Smooth muscle cell (in vitro differentiated cells): ENCODE data around the gene RPH3AL. TPM values are rescaled to one million over a fixed set of nuclear protein-coding genes. Genes with fewer than 3 reads are reported as not detected.
"Not testable (repeated sequence)": the region's sequence is repeated elsewhere in the genome, so short reads cannot be mapped to it uniquely, and the experiment has no call there.

Experiments used
- DNase-seq: peaks from one replicate; lab custom pipeline; 2025; ENCODE audit not compliant: unreplicated experiment; lab: John Stamatoyannopoulos, UW
- H2AFZ ChIP-seq: fragments of 200-600 bp; sonication (generic); 2 replicates; pipeline ENCODE4 v1.6.0; 2016; ENCODE audit warnings: antibody characterized with exemption, low read depth, mild to moderate bottlenecking
- H3F3A ChIP-seq: fragments of 200-600 bp; sonication (generic); 2 replicates; pipeline ENCODE4 v1.6.0; 2017; ENCODE audit warnings: antibody characterized with exemption, low read depth
- H3K27ac ChIP-seq: fragments of 200-600 bp; sonication (generic); 2 replicates; pipeline ENCODE4 v1.5.1; 2016; ENCODE audit warnings: low read depth, mild to moderate bottlenecking
- H3K27me3 ChIP-seq: fragments of 200-600 bp; sonication (generic); 2 replicates; pipeline ENCODE4 v1.6.1; 2016; ENCODE audit warnings: low read depth, mild to moderate bottlenecking
- H3K36me3 ChIP-seq: fragments of 200-600 bp; sonication (generic); 2 replicates; pipeline ENCODE4 v1.5.1; 2016; ENCODE audit warnings: low read depth
- H3K4me1 ChIP-seq: fragments of 200-600 bp; sonication (generic); 2 replicates; pipeline ENCODE4 v1.5.1; 2016; ENCODE audit warnings: low read depth
- H3K4me2 ChIP-seq: fragments of 200-600 bp; sonication (generic); 2 replicates; pipeline ENCODE4 v1.6.0; 2016; ENCODE audit warnings: mild to moderate bottlenecking
- H3K4me3 ChIP-seq: fragments of 200-600 bp; sonication (generic); 2 replicates; pipeline ENCODE4 v1.5.1; 2016; ENCODE audit warnings: mild to moderate bottlenecking
- H3K79me2 ChIP-seq: fragments of 200-600 bp; sonication (generic); 2 replicates; pipeline ENCODE4 v1.6.0; 2016; ENCODE audit warnings: low read depth, mild to moderate bottlenecking
- H3K9ac ChIP-seq: fragments of 200-600 bp; sonication (generic); 2 replicates; pipeline ENCODE4 v1.6.0; 2016; ENCODE audit warnings: low read depth
- H3K9me3 ChIP-seq: fragments of 200-600 bp; sonication (generic); replicated peaks from 2 replicates; pipeline ENCODE4 v1.5.1; 2016; ENCODE audit warnings: low read depth
- H4K20me1 ChIP-seq: fragments of 200-600 bp; sonication (generic); 2 replicates; pipeline ENCODE4 v1.6.0; 2016; ENCODE audit warnings: low read depth
- CTCF ChIP-seq: fragments of 200-600 bp; sonication (generic); IDR thresholded peaks from 2 replicates; pipeline ENCODE4 v1.5.1; 2017; ENCODE audit warnings: borderline replicate concordance, mild to moderate bottlenecking, antibody characterized with exemption; ENCODE audit not compliant: insufficient read depth, poor library complexity, severe bottlenecking
- WGBS: methylation state at CpG from one replicate; pipeline ENCODE4 v1.1.7; 2016; ENCODE audit warnings: low lambda C conversion rate; 5-methylcytosine and 5-hydroxymethylcytosine counted together
- polyA plus RNA-seq: library from polyadenylated mRNA; unstranded; fragments of >200 nt; fragmentation: Nextera tagmentation; extraction: Ambion mirVana; gene quantifications from 2 replicates; pipeline ENCODE4 v1.2.1, GENCODE V29; 2016
- total RNA-seq: library from RNA; depleted of rRNA; stranded (reverse); fragments of >200 nt; gene quantifications from 2 replicates; pipeline ENCODE4 v1.2.3, GENCODE V29; 2014

RPH3AL gene
- total and polyA plus RNA-seq, 2 experiments from 2014 or later, result 1.8 to 3.3 TPM

- not testable (repeated sequence) for H3K4me3 ChIP-seq, H4K20me1 ChIP-seq, DNase-seq, H3K9ac ChIP-seq, H3K9me3 ChIP-seq, H3K36me3 ChIP-seq, H3K4me2 ChIP-seq, H3K27me3 ChIP-seq, H3K79me2 ChIP-seq, H3F3A ChIP-seq, H2AFZ ChIP-seq, H3K27ac ChIP-seq
- 93% methylated on average over 1 of the region's 1 CpG for WGBS
- H3K4me1 ChIP-seq, result peaks cover 18% of the 10 kb centered on the region
These were observed 38.0 kb downstream of the RPH3AL start for GRCh38 chr17:314614-314944.

GRCh38 chr17:313911-314613 is 38.5 kb downstream of the RPH3AL start:
- Histone ChIP-seq H3K4me2 (no peak overlapping the region), H3K9ac (no peak overlapping the region), H4K20me1 (no peaks in the 10 kb centered on the region), H3K9me3 (no peaks in the 10 kb centered on the region), H3K4me3 (no peak overlapping the region), H3K36me3 (no peaks in the 10 kb centered on the region), H3K27me3 (no peaks in the 10 kb centered on the region), H3K4me1 (peaks cover 18% of the 10 kb centered on the region), H2AFZ (no peak overlapping the region), H3K79me2 (no peaks in the 10 kb centered on the region), H3F3A (no peaks in the 10 kb centered on the region), H3K27ac (no peak overlapping the region)
- 89% methylated on average over 9 of the region's 9 CpGs for WGBS
- no peak for DNase-seq
- no peak for TF ChIP-seq CTCF

- no peaks in the 10 kb centered on the region for H3F3A ChIP-seq
These were observed 39.4 kb downstream of the RPH3AL start for GRCh38 chr17:313231-313630.

GRCh38 chr17:312476-313148 is 40.0 kb downstream of the RPH3AL start:
- Histone ChIP-seq H2AFZ (no peak overlapping the region), H3K4me3 (no peak overlapping the region), H3K79me2 (no peaks in the 10 kb centered on the region), H3K36me3 (no peaks in the 10 kb centered on the region), H3K4me1 (peaks cover 18% of the 10 kb centered on the region), H3K9ac (no peak overlapping the region), H3K27ac (no peak overlapping the region), H4K20me1 (no peaks in the 10 kb centered on the region), H3K4me2 (no peak overlapping the region), H3K27me3 (no peaks in the 10 kb centered on the region), H3F3A (no peaks in the 10 kb centered on the region), H3K9me3 (no peaks in the 10 kb centered on the region)
- 92% methylated on average over 18 of the region's 18 CpGs for WGBS
- no peak for DNase-seq
- no peak for TF ChIP-seq CTCF

More at GRCh38 chr17:313231-313630, 39.4 kb downstream of the RPH3AL start:
- DNase-seq, result no peak
- H3K9me3 ChIP-seq, result no peaks in the 10 kb centered on the region
- H3K79me2 ChIP-seq, result no peaks in the 10 kb centered on the region
- H2AFZ ChIP-seq, result no peak overlapping the region
- no peak overlapping the region for H3K4me2 ChIP-seq
- peaks cover 18% of the 10 kb centered on the region for H3K4me1 ChIP-seq
- no peak overlapping the region for H3K4me3 ChIP-seq
- no peak overlapping the region for H3K27ac ChIP-seq
- no peaks in the 10 kb centered on the region for H4K20me1 ChIP-seq
- WGBS, result 91% methylated on average over 10 of the region's 10 CpGs
- H3K9ac ChIP-seq, result no peak overlapping the region
- no peaks in the 10 kb centered on the region for H3K36me3 ChIP-seq
- no peak for TF ChIP-seq CTCF
- H3K27me3 ChIP-seq, result no peaks in the 10 kb centered on the region
